ENCODE results near the gene DRGX. TPM values are rescaled to one million over a fixed set of nuclear protein-coding genes. Genes with fewer than 3 reads are reported as not detected.

The DRGX gene
- total and polyA plus RNA-seq, 7 donors: 0.04 TPM; not detected in 6

GRCh38 chr10:49327036-49327813 lies 68.7 kb downstream of the DRGX start:
- 74 to 85% (median 83%) methylated on average over 8 of the region's 8 CpGs for whole genome bisulfite sequencing, 3 donors
- Histone ChIP-seq H3K4me3 (no peak overlapping the region), H3K9me3 (no peaks in the 10 kb centered on the region), H3K4me1 (peaks cover 12% of the 10 kb centered on the region), H3K27ac (no peak overlapping the region), H3K36me3 (ENCODE audit: insufficient read depth in 1 of 2, low read depth in 1 of 2) (peaks cover 0 to 48% of the 10 kb centered on the region in 2 donors), H3K27me3 (ENCODE audit: insufficient read depth in 3 of 3, low read length in 2 of 3) (no peaks in the 10 kb centered on the region)
- no peak for DNase-seq
- intact Hi-C loops (cut with DNase I): no loop called here
- ATAC-seq: no peak
- no peak for TF ChIP-seq CTCF (IDR thresholded peaks at IDR 0.05)

- Histone ChIP-seq H3K27me3 (ENCODE audit: insufficient read depth in 3 of 3, low read length in 2 of 3) (no peaks in the 10 kb centered on the region), H3K27ac (no peak overlapping the region), H3K4me3 (no peak overlapping the region), H3K9me3 (no peaks in the 10 kb centered on the region), H3K36me3 (ENCODE audit: insufficient read depth in 1 of 2, low read depth in 1 of 2) (peaks cover 0 to 59% of the 10 kb centered on the region in 2 donors), H3K4me1 (peaks cover 12% of the 10 kb centered on the region)
- intact Hi-C loops (cut with DNase I): no loop called here
- no peak for TF ChIP-seq CTCF (IDR thresholded peaks at IDR 0.05)
- ATAC-seq: no peak
- WGBS, 3 donors: 91 to 95% (median 93%) methylated on average over 48 of the region's 48 CpGs
- no peak for DNase-seq
Measured at GRCh38 chr10:49325916-49326783, 69.7 kb downstream of the DRGX start.

GRCh38 chr10:49325131-49325915 lies 70.6 kb downstream of the DRGX start:
- no peaks in the 10 kb centered on the region for H3K27me3 ChIP-seq (ENCODE audit: insufficient read depth in 3 of 3, low read length in 2 of 3)
- H3K4me3 ChIP-seq: no peak overlapping the region
- 82 to 89% (median 86%) methylated on average over 20 of the region's 20 CpGs for WGBS, 3 donors
- TF ChIP-seq CTCF (IDR thresholded peaks at IDR 0.05): no peak
- H3K4me1 ChIP-seq: peaks cover 12% of the 10 kb centered on the region
- no peaks in the 10 kb centered on the region for H3K9me3 ChIP-seq
- no peak for ATAC-seq
- intact Hi-C loops (cut with DNase I): no loop called here
- peaks cover 0 to 67% of the 10 kb centered on the region in 2 donors for H3K36me3 ChIP-seq (ENCODE audit: insufficient read depth in 1 of 2, low read depth in 1 of 2)
- DNase-seq: no peak
- no peak overlapping the region for H3K27ac ChIP-seq

GRCh38 chr10:49324711-49325110 lies 71.2 kb downstream of the DRGX start:
- DNase-seq (no peak), ATAC-seq (no peak)
- Histone ChIP-seq H3K27ac (no peak overlapping the region), H3K36me3 (ENCODE audit: insufficient read depth in 1 of 2, low read depth in 1 of 2) (peaks cover 0 to 73% of the 10 kb centered on the region in 2 donors), H3K4me1 (peaks cover 12% of the 10 kb centered on the region), H3K4me3 (no peak overlapping the region), H3K27me3 (ENCODE audit: insufficient read depth in 3 of 3, low read length in 2 of 3) (no peaks in the 10 kb centered on the region), H3K9me3 (no peaks in the 10 kb centered on the region)
- WGBS, 3 donors: 80 to 91% (median 85%) methylated on average over 4 of the region's 4 CpGs
- intact Hi-C loops (cut with DNase I): no loop called here
- TF ChIP-seq CTCF (IDR thresholded peaks at IDR 0.05): no peak

Measured in psoas muscle (tissue), 8 donors.